Endothelial cell of umbilical vein (primary cell): ENCODE data around the gene OR9A2.

Source experiments
- CTCF ChIP-seq, 2 donors: IDR thresholded peaks; 1 replicate in 1 of 2; 2 replicates in 1 of 2; pipeline ENCODE4 v1.5.1; 2011; ENCODE audit warnings: low read length in 2 of 2, mild to moderate bottlenecking in 2 of 2, moderate library complexity in 2 of 2, control low read depth in 1 of 2, inconsistent platforms in 1 of 2, low read depth in 1 of 2; ENCODE audit not compliant: insufficient read depth in 1 of 2; ENCODE audit errors: extremely low read depth in 1 of 2
- EZH2 ChIP-seq: IDR thresholded peaks from 2 replicates; pipeline ENCODE4 v1.6.1; 2012; ENCODE audit warnings: borderline replicate concordance, low read depth, mild to moderate bottlenecking, moderate library complexity, low read length, inconsistent platforms; ENCODE audit not compliant: severe bottlenecking
- MAX ChIP-seq: IDR thresholded peaks from 2 replicates; pipeline ENCODE4 v1.6.1; 2011; ENCODE audit not compliant: insufficient read depth, insufficient read length
- POLR2A ChIP-seq: IDR thresholded peaks from 2 replicates; pipeline ENCODE4 v1.6.1; 2012; ENCODE audit warnings: low read depth, mild to moderate bottlenecking, control low read depth, low read length
- POLR2AphosphoS5 ChIP-seq: IDR thresholded peaks from 2 replicates; pipeline ENCODE4 v1.6.1; 2012; ENCODE audit warnings: low read depth, mild to moderate bottlenecking, control low read depth, low read length, moderate library complexity; ENCODE audit not compliant: insufficient read depth

GRCh38 chr7:143027032-143027431 lies at the start of gene OR9A2:
- TF ChIP-seq MAX (no peak), CTCF (IDR thresholded peaks at IDR 0.05; ENCODE audit: extremely low read depth in 1 of 2, insufficient read depth in 1 of 2, low read depth in 1 of 2, low read length in 2 of 2) (no peak), EZH2 (no peak), POLR2A (no peak), POLR2AphosphoS5 (no peak)
